GM21737 (cell line): ENCODE measurements around the gene SEMA4A.
"Not testable (repeated sequence)": the region's sequence is repeated elsewhere in the genome, so short reads cannot be mapped to it uniquely, and the experiment has no call there.

ENCODE experiments used
- ATAC-seq: cut with Tn5 transposase; IDR thresholded peaks from one replicate; pipeline ENCODE4 v1.9.1; 2021; ENCODE audit warnings: mild to moderate bottlenecking, moderate library complexity; ENCODE audit not compliant: unreplicated experiment

SEMA4A gene

DNA sequence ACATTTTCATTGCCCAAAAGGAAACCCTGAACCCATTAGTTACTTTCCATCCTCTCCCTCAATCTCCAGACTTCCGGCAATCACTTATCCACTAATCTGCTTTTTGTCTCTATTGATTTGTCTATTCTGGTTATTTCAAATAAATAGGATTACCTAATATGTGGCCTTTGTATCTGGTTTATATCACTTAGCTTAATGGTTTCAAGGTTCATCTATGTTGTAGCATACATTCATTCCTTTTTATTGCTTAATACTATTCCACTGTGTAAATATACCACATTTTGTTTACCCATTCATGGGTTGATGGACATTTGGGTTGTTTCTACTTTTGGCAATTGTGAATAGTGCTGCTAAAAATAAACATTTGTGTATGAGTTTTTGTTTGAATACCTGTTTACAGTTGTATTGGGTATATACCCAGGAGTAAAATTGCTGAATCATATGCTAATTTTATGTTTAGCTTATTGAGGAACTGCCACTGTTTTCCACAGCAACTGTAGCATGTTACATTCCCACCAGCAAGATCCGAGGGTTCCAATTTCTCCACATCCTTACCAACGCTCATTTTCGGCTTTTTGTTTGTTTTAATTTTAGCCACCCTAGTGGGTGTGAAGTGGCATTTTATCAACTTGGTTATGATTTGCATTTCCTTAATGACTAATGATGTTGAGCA lies 38.0 kb downstream of the SEMA4A start:
- no peak for ATAC-seq

- ATAC-seq, result no peak
Observed at GRCh38 chr1:156193208-156193487, 39.8 kb downstream of the SEMA4A start.

GRCh38 chr1:156193488-156194299 lies 40.3 kb downstream of the SEMA4A start, which contains the start of gene SLC25A44:
SLC25A44 (plus strand) TSS chr1:156194104; CDS start chr1:156199848, 5,744 bp downstream.
- peak; percentile 89 for ATAC-seq

DNA sequence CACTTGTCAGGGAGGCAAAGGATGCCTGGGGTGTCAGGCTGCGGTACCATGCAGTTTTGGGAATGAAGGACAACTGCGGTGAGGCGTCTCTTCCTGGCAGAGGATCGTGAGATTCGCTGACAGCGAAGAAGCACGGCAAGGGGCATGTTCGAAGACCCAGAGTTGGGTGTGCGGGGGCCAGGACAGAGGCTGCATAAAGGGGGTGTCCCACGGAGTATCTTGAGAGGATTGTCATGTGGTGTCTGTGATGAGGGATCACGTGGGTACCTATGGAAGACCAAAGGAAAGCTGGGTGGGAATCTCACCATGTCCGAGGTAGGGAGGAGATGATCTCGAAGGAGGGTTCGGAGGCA lies 40.9 kb downstream of the SEMA4A start:
- ATAC-seq, result no peak

- no peak for ATAC-seq
Observed at GRCh38 chr1:156195853-156196252, 42.5 kb downstream of the SEMA4A start.

- no peak for ATAC-seq
Observed at GRCh38 chr1:156196445-156196844, 43.1 kb downstream of the SEMA4A start.

GRCh38 chr1:156198831-156199349 lies 45.5 kb downstream of the SEMA4A start:
- no peak for ATAC-seq

- no peak for ATAC-seq
Observed at GRCh38 chr1:156200044-156200443, 46.7 kb downstream of the SEMA4A start.

- ATAC-seq, result no peak
Observed at GRCh38 chr1:156203331-156203730, 49.9 kb downstream of the SEMA4A start.

DNA sequence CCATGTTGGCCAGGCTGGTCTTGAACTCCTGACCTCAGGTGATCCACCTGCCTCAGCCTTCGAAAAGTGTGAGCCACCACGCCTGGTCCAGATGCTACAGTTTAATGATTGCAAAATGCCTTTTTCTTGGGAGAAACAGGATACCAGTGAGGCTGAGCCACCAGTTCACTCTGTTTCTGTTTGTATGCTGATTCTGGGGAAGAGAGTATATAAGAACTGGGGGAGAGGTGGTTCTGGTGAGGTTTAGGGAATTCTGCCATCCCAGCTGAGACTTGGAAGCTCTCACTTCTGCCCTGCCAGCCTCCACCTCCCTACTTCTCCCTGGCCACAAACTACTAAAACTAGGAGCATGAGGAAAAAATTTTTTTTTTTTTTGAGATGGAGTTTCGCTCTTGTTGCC lies 51.3 kb downstream of the SEMA4A start:
- no peak for ATAC-seq

DNA sequence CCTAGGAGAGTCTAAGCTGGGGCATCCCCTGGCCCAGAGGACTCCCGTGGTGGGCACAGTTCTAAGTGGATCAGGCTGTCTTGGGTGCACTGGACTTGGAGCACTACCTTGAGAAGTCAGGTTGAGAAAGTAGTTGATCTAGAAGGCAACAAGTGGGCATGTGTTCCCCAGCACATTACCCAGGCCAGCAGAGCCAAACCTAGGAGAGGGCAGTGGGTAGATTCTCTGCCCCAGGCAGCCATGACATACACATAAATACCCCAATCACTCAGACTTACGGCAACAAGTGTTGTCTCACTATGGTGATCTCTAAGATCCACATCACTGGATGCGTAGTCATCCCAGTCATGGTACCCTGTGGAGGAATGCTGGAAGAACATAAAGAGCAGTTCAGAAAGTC lies 57.9 kb downstream of the SEMA4A start:
- no peak for ATAC-seq

GRCh38 chr1:156212130-156212529 lies 58.7 kb downstream of the SEMA4A start:
- no peak for ATAC-seq

- ATAC-seq, result peak; percentile 81
Observed at GRCh38 chr1:156212833-156213643, 59.7 kb downstream of the SEMA4A start, which contains the start of gene PMF1. PMF1 (plus strand) TSS chr1:156213007; CDS start chr1:156213016, 9 bp downstream.

- no peak for ATAC-seq
Observed at GRCh38 chr1:156213644-156213966, 60.2 kb downstream of the SEMA4A start.

GRCh38 chr1:156214024-156214748 lies 60.8 kb downstream of the SEMA4A start:
- no peak for ATAC-seq

DNA sequence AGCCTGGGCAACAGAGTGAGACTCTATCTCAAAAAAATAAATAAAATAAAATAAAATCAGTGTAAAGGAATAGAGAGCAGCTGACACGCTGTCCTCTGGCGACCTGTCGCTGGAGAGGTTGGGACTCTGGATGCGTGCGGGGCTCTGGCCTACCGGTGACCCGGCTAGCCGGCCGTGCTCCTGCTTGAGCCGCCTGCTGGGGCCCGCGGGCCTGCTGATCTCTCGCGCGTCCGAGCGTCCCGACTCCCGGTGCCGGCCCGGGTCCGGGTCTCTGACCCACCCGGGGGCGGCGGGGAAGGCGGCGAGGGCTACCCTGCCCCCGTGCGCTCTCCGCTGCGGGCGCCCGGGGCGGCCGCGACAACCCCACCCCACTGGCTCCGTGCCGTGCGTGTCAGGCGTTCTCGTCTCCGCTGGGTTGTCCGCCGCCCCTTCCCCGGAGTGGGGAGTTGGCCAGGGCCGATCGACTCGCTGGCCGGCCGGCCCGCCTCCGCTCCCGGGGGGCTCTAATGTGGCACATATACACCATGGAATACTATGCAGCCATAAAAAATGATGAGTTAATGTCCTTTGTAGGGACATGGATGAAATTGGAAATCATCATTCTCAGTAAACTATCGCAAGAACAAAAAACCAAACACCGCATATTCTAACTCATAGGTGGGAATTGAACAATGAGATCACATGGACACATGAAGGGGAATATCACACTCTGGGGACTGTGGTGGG lies 63.1 kb downstream of the SEMA4A start:
- ATAC-seq, result not testable (repeated sequence)

GRCh38 chr1:156217871-156218270 lies 64.5 kb downstream of the SEMA4A start:
- no peak for ATAC-seq

DNA sequence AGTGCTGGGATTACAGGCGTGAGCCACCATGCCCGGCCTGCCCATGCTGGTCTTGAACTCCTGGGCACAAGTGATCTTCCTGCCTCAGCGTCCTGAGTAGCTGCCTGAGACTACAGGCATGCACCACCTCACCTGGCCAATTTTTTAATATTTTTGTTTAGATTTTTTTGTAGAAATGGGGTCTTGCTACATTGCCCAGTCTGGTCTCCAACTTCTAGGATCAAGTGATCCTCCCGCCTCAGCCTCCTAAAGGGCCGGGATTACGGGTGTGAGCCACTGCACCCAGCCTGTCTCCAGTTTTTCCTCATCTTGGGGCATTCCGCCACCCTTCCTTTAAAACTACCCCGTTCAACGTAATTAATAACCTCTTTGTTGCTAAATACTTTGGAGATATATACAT lies 66.8 kb downstream of the SEMA4A start:
- no peak for ATAC-seq

GRCh38 chr1:156221986-156222692 lies 68.8 kb downstream of the SEMA4A start:
- no peak for ATAC-seq

GRCh38 chr1:156225677-156226014 lies 72.3 kb downstream of the SEMA4A start:
- no peak for ATAC-seq
